SK-N-SH (cell line): ENCODE measurements around the gene SLC37A3. TPM values are rescaled to one million over a fixed set of nuclear protein-coding genes. Genes with fewer than 3 reads are reported as not detected.

Experiments
- CTCF ChIA-PET: fragments of 300-600, 350-600 bp; formaldehyde crosslinking; extraction: SDS; loops from one replicate; lab custom pipeline; 2021; lab: Yijun Ruan, JAX
- POLR2A ChIA-PET: fragments of 350-600 bp; sonication (Branson Sonifier 250); formaldehyde crosslinking; extraction: SDS; loops from one replicate; lab custom pipeline; 2020; ENCODE audit warnings: antibody characterized with exemption, inconsistent platforms; lab: Yijun Ruan, JAX
- DNase-seq: peaks from one replicate; pipeline ENCODE4 v3.0.0; 2012
- H2AFZ ChIP-seq: fragments of 200-600 bp; sonication (generic); 2 replicates; pipeline ENCODE4 v1.8.1; 2016; ENCODE audit warnings: antibody characterized with exemption, mild to moderate bottlenecking, low read depth
- H3F3A ChIP-seq: fragments of 200-600 bp; sonication (generic); replicated peaks from 2 replicates; pipeline ENCODE3; 2016; ENCODE audit warnings: antibody characterized with exemption, mild to moderate bottlenecking; ENCODE audit not compliant: insufficient read depth
- H3K27ac ChIP-seq, 2 experiments: fragments of 200-500 bp in 1 of 2; fragments of 200-600 bp in 1 of 2; sonication (Bioruptor generic) in 1 of 2; sonication (generic), shearing (Covaris generic) in 1 of 2; 2 replicates each; pipeline versions ENCODE4 v1.5.1 to v1.6.1; 2014 to 2016; ENCODE audit warnings: low read depth in 2 of 2, inconsistent platforms in 1 of 2, low read length in 1 of 2, mild to moderate bottlenecking in 1 of 2, mixed read lengths in 1 of 2
- H3K27me3 ChIP-seq: fragments of 200-600 bp; sonication (generic), shearing (Covaris generic); 2 replicates; pipeline ENCODE4 v1.6.1; 2016; ENCODE audit warnings: mixed run types; ENCODE audit not compliant: insufficient read depth
- H3K36me3 ChIP-seq, 2 experiments: fragments of 200-500 bp in 1 of 2; fragments of 200-600 bp in 1 of 2; sonication (Bioruptor generic) in 1 of 2; sonication (generic) in 1 of 2; replicated peaks in 1 of 2; 2 replicates each; pipeline versions ENCODE3 to v1.5.1; 2014 to 2016; ENCODE audit warnings: low read length in 1 of 2, mild to moderate bottlenecking in 1 of 2; ENCODE audit not compliant: insufficient read depth in 2 of 2, control insufficient read depth in 1 of 2
- H3K4me1 ChIP-seq, 2 experiments: fragments of 200-500 bp in 1 of 2; fragments of 200-600 bp in 1 of 2; sonication (Bioruptor generic) in 1 of 2; sonication (generic), shearing (Covaris generic) in 1 of 2; 2 replicates each; pipeline versions ENCODE4 v1.5.1 to v1.6.1; 2014 to 2016; ENCODE audit warnings: low read depth in 1 of 2, low read length in 1 of 2, mixed run types in 1 of 2; ENCODE audit not compliant: insufficient read depth in 2 of 2, control insufficient read depth in 1 of 2
- H3K4me2 ChIP-seq: fragments of 200-600 bp; sonication (generic), shearing (Covaris generic); 2 replicates; pipeline ENCODE4 v1.6.1; 2017; ENCODE audit warnings: mixed run types
- H3K4me3 ChIP-seq, 2 experiments: fragments of 200-500 bp in 1 of 2; fragments of 200-600 bp in 1 of 2; sonication (Bioruptor generic) in 1 of 2; sonication (generic), shearing (Covaris generic) in 1 of 2; 2 replicates each; pipeline versions ENCODE4 v1.5.1 to v1.8.1; 2014 to 2016; ENCODE audit warnings: low read depth in 2 of 2, inconsistent platforms in 1 of 2, low read length in 1 of 2, mild to moderate bottlenecking in 1 of 2, mixed read lengths in 1 of 2, moderate library complexity in 1 of 2
- H3K79me2 ChIP-seq: fragments of 200-600 bp; sonication (generic); 2 replicates; pipeline ENCODE4 v1.8.1; 2017; ENCODE audit warnings: mild to moderate bottlenecking; ENCODE audit not compliant: insufficient read depth
- H3K9ac ChIP-seq: fragments of 200-600 bp; sonication (generic); 2 replicates; pipeline ENCODE4 v1.6.1; 2017; ENCODE audit warnings: mixed run types
- H3K9me2 ChIP-seq: fragments of 200-600 bp; sonication (generic); 2 replicates; pipeline ENCODE4 v1.6.1; 2017; ENCODE audit warnings: mixed run types
- H3K9me3 ChIP-seq: fragments of 200-600 bp; sonication (generic); 2 replicates; pipeline ENCODE4 v1.6.1; 2017; ENCODE audit warnings: mixed run types, mild to moderate bottlenecking, moderate library complexity
- H4K20me1 ChIP-seq: fragments of 200-600 bp; sonication (generic); 2 replicates; pipeline ENCODE4 v1.6.1; 2017; ENCODE audit warnings: mild to moderate bottlenecking, mixed run types; ENCODE audit not compliant: insufficient read depth
- CTCF ChIP-seq: fragments of 200-600 bp; sonication (generic); IDR thresholded peaks from 2 replicates; pipeline ENCODE4 v1.6.1; 2017; ENCODE audit warnings: antibody characterized with exemption, mild to moderate bottlenecking, moderate library complexity
- ELF1 ChIP-seq: IDR thresholded peaks from 2 replicates; pipeline ENCODE4 v1.4.0; 2012
- EP300 ChIP-seq, 2 experiments: IDR thresholded peaks; 2 replicates each; pipeline versions ENCODE4 v1.4.0 to v1.6.1; 2012; ENCODE audit warnings: borderline replicate concordance in 1 of 2, low read depth in 1 of 2, low read length in 1 of 2
- EZH2phosphoT487 ChIP-seq: fragments of 200-600 bp; sonication (generic); IDR thresholded peaks from 2 replicates; pipeline ENCODE4 v1.6.1; 2017; ENCODE audit warnings: low read depth, mixed run types, mild to moderate bottlenecking, antibody characterized with exemption, moderate library complexity, borderline replicate concordance
- FOSL2 ChIP-seq: IDR thresholded peaks from 2 replicates; pipeline ENCODE4 v1.4.0; 2012; ENCODE audit warnings: low read depth, mild to moderate bottlenecking, moderate library complexity, borderline replicate concordance
- GATA2 ChIP-seq: sonication (generic); formaldehyde crosslinking; IDR thresholded peaks from 2 replicates; pipeline ENCODE4 v1.5.0; 2020; ENCODE audit warnings: mild to moderate bottlenecking, missing genetic modification reagents
- MEF2A ChIP-seq: IDR thresholded peaks from 2 replicates; pipeline ENCODE4 v1.4.0; 2012; ENCODE audit warnings: low read depth, borderline replicate concordance
- MXI1 ChIP-seq: IDR thresholded peaks from 2 replicates; pipeline ENCODE4 v1.6.1; 2012; ENCODE audit warnings: mild to moderate bottlenecking, low read depth, low read length, improper control_type of control experiment
- NFIC ChIP-seq: IDR thresholded peaks from 2 replicates; pipeline ENCODE4 v1.4.0; 2012; ENCODE audit warnings: borderline replicate concordance
- NRF1 ChIP-seq: IDR thresholded peaks from 2 replicates; pipeline ENCODE4 v1.6.1; 2012; ENCODE audit warnings: low read depth, mild to moderate bottlenecking, low read length
- POLR2AphosphoS5 ChIP-seq: IDR thresholded peaks from 2 replicates; pipeline ENCODE4 v1.6.1; 2012; ENCODE audit warnings: low read depth, low read length
- RCOR1 ChIP-seq: fragments of 150-350 bp; IDR thresholded peaks from 2 replicates; pipeline ENCODE4 v1.6.1; 2017; ENCODE audit warnings: antibody characterized with exemption, low read length
- RFX5 ChIP-seq: IDR thresholded peaks from 2 replicates; pipeline ENCODE4 v1.6.1; 2012; ENCODE audit warnings: mild to moderate bottlenecking, improper control_type of control experiment, low read length
- SIN3A ChIP-seq: IDR thresholded peaks from 2 replicates; pipeline ENCODE4 v1.6.1; 2012; ENCODE audit warnings: low read depth, mild to moderate bottlenecking, low read length, moderate library complexity, borderline replicate concordance
- TCF12 ChIP-seq: IDR thresholded peaks from 2 replicates; pipeline ENCODE4 v1.4.0; 2012
- TEAD4 ChIP-seq: IDR thresholded peaks from 2 replicates; pipeline ENCODE4 v1.4.0; 2012; ENCODE audit warnings: mild to moderate bottlenecking, borderline replicate concordance; ENCODE audit not compliant: insufficient read depth
- YY1 ChIP-seq: IDR thresholded peaks from 2 replicates; pipeline ENCODE4 v1.4.0; 2012; ENCODE audit warnings: low read depth, mild to moderate bottlenecking
- WGBS: methylation state at CpG from one replicate; pipeline ENCODE4 v1.1.6; 2017; ENCODE audit warnings: low lambda C conversion rate; 5-methylcytosine and 5-hydroxymethylcytosine counted together
- polyA plus RNA-seq, 3 experiments: library from polyadenylated mRNA; depleted of rRNA; stranded (reverse); fragments of >200 nt; gene quantifications; 2 replicates each; pipeline ENCODE4 v1.2.3, GENCODE V29; 2012
- TF ChIP-seq, protein P1 (sequence below): IDR thresholded peaks from 2 replicates; pipeline ENCODE4 v1.4.0; 2012; ENCODE audit warnings: low read depth, borderline replicate concordance
- TF ChIP-seq, protein P2 (sequence below): fragments of 150-350 bp; IDR thresholded peaks from 2 replicates; pipeline ENCODE4 v1.6.1; 2017; ENCODE audit warnings: antibody characterized with exemption, low read length, low read depth, borderline replicate concordance

SLC37A3 gene
- polyA plus RNA-seq, 1 of the 3 experiments (the other 2 are of a cell fraction), result 53.3 TPM

- no peak for DNase-seq
- ChIA-PET POLR2A (no interaction called here), CTCF (no interaction called here)
- Histone ChIP-seq H3K4me3 (no peak overlapping the region), H3K4me2 (no peak overlapping the region), H3K4me1 (peaks cover 0 to 2% of the 10 kb centered on the region in 2 experiments; a peak in 1 of 4 replicates), H3K27ac (no peak overlapping the region), H4K20me1 (no peaks in the 10 kb centered on the region), H3K9ac (no peak overlapping the region), H3K9me3 (no peaks in the 10 kb centered on the region), H3F3A (no peaks in the 10 kb centered on the region), H3K9me2 (no peaks in the 10 kb centered on the region), H3K27me3 (no peaks in the 10 kb centered on the region), H3K79me2 (no peaks in the 10 kb centered on the region)
- 96% methylated on average over 4 of the region's 4 CpGs for WGBS
- no peak for TF ChIP-seq NFIC
- no peak for TF ChIP-seq SIN3A
- TF ChIP-seq, protein P1, sequence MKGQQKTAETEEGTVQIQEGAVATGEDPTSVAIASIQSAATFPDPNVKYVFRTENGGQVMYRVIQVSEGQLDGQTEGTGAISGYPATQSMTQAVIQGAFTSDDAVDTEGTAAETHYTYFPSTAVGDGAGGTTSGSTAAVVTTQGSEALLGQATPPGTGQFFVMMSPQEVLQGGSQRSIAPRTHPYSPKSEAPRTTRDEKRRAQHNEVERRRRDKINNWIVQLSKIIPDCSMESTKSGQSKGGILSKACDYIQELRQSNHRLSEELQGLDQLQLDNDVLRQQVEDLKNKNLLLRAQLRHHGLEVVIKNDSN, result no peak
- no peak for TF ChIP-seq EZH2phosphoT487
- no peak for TF ChIP-seq MXI1
- TF ChIP-seq, protein P2, sequence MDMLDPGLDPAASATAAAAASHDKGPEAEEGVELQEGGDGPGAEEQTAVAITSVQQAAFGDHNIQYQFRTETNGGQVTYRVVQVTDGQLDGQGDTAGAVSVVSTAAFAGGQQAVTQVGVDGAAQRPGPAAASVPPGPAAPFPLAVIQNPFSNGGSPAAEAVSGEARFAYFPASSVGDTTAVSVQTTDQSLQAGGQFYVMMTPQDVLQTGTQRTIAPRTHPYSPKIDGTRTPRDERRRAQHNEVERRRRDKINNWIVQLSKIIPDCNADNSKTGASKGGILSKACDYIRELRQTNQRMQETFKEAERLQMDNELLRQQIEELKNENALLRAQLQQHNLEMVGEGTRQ, result no peak
- no peak for TF ChIP-seq YY1
- TF ChIP-seq GATA2 (CRISPR knock-in tag), result no peak
- no peak for TF ChIP-seq FOSL2
- no peak for TF ChIP-seq TCF12
- no peak for TF ChIP-seq ELF1
- no peak for TF ChIP-seq MEF2A
- no peak for TF ChIP-seq TEAD4
- TF ChIP-seq NRF1, result no peak
- TF ChIP-seq EP300 (IDR thresholded peaks at IDR 0.05; ENCODE audit: borderline replicate concordance in 1 of 2, low read depth in 1 of 2, low read length in 1 of 2), result no peak
- no peak for TF ChIP-seq CTCF
- no peak for TF ChIP-seq POLR2AphosphoS5
- TF ChIP-seq RFX5, result no peak
- no peak for TF ChIP-seq RCOR1
- TF ChIP-seq, all 33 proteins: peak for 0
- peaks cover 0 to 10% of the 10 kb centered on the region in 2 experiments for H3K36me3 ChIP-seq
- H2AFZ ChIP-seq, result no peak overlapping the region
Observed at GRCh38 chr7:140369294-140369693, 29.0 kb downstream of the SLC37A3 start.
